GM21360 (cell line): Measurements from ENCODE around the gene UNC13A.

Experiments
- ATAC-seq: cut with Tn5 transposase; IDR thresholded peaks from one replicate; pipeline ENCODE4 v1.9.1; 2021; ENCODE audit warnings: mild to moderate bottlenecking, moderate library complexity; ENCODE audit not compliant: unreplicated experiment

UNC13A gene

DNA sequence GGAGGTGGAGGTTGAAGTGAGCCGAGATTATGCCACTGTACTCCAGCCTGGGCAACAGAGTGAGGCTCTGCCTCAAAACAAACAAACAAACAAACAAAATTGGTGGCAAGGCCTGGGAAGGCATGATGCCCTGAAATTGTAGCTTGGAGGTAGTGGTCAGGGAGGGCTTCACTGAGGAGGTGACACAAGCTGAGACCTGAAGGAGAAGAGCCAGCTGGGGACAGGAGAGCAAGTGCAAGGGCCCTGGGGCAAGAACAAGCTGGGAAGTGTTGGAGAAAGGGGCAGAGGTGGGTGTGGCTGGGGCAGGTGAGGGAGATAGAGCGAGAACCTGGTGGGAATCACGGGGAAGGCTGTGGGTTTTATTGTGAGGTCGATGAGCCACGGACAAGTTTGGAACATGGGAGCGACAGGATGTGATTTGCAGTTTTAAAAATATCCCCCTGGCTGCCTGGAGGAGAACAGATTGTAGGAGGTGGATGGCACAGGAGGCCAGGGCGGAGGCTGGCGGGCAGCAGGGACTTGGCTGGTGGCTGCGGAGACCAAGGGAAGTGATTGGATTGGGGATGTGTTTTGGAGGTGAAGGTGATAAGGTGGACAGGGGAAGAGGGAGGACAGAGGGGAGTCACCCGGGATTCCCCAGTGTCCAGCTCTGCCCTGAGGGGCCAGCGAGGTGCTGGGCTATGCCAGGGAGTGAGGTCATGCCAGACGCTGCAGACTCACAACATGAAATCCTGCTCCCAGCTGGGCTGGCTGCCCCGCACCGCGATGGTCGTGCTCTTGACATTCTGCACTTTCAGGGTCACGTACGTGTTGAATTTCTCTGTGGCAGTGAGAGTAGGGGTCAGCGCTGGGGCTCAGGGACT lies 14.0 kb downstream of the UNC13A start:
- ATAC-seq: no peak

DNA sequence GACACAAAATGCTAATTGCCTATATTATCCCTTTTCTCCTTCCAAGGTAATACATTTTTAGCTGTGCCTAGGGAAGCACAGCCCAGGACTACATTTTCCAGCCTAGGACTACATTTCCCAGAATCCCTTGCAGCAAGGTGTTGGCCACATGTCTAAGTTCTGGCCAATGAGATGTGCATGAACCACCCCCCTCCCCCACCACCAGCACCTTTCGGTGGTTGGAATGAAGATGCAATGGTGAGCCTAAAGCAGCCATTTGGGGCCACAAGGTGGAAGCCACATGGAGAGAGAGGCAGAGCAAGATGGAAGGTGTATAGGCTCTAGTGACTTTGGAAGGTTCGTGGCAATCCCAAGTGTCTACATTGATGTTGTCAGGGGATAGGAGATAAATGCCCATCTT lies 16.2 kb downstream of the UNC13A start:
- no peak for ATAC-seq

DNA sequence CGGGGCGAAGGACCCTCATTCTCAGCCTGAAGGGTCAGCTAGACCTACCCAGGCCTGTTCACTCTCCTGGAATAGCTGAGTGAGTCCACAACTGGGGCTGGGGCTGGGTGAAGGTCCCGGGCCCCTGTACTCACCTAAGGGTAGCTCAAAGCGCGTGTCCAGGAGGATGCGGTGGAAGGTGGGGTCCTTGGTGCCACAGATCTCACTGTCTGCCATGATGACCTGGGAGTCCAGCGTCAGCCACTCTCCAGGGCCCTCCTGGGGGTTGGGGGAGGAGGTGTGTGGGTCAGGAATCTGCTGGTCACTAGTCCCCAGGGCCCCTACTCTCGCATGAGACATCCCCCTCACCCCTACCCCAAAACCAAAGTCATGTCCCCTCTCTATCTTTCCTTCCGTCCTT lies 18.7 kb downstream of the UNC13A start:
- ATAC-seq: no peak

DNA sequence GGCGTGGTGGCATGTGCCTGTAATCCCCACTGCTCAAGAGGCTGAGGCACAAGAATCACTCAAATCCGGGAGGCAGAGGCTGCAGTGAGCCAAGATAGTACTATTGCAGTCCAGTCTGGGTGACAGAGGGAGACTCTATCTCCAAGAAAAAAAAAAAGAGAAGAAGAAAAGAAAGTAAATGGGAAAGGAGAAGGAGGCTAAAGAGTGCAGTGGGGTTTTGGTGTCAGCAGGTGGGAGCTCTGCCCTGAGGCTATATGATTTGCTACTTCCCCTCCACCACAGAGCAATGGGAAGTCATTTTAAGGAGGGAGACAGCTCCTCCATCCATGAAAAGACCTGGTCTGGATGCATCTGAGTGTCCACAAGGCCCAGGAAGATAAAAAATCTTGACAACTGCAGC lies 23.1 kb downstream of the UNC13A start:
- no peak for ATAC-seq

DNA sequence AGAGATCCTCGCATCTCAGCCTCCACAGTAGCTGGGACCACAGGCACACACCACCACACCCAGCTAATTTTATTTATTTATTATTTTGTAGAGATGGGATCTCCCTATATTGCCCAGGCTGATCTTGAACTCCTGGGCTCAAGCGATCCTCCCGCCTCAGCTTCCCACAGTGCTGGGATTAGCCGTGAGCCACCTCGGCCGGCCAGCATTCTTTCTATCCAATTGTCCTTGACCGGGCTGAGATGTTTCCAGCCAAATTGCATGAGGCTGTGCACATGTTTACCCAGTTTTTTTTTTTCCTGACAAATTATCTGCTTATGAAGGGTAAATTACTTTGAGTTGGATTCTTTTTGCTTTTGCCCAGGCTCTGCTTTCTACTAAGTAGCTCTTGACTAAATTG lies 28.2 kb downstream of the UNC13A start:
- no peak for ATAC-seq

DNA sequence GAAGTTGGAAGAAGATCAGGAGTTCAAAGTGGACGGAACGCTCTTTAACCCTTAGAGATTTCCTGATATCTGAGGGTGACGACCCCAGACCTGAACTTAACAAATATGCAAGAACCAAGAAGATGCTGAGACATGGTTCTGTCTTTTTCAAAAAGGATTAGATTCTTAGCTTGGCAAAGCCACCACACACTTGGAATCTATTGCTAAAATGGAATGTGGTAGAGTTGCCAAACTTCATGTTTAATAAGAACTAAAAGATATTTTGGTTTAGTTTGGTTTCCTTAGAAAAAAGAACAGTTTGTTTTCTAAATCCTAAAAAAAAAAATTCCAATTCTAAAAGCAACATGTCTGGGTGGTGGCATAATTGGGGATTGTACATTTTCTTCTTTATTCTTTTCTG lies 29.5 kb downstream of the UNC13A start:
- no peak for ATAC-seq

DNA sequence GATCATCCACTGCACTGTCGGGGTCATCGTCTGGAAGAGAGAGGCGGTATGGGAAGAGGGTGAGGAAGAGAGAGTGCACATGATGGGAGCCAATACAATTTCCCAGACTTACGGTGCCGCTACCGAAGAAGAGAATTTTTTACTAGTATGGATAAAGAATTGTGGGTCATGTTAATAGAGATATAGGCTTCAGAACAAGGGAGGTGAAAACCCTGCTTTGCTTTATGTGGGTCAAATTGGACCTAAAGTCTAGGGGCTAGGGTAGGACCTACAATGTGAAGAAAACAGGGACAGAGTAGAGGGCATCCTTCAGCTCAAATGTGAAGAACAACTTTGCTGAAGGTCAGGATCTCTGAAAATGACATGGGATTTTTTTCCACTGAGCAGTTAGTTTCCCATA lies 29.9 kb downstream of the UNC13A start:
- ATAC-seq: no peak

DNA sequence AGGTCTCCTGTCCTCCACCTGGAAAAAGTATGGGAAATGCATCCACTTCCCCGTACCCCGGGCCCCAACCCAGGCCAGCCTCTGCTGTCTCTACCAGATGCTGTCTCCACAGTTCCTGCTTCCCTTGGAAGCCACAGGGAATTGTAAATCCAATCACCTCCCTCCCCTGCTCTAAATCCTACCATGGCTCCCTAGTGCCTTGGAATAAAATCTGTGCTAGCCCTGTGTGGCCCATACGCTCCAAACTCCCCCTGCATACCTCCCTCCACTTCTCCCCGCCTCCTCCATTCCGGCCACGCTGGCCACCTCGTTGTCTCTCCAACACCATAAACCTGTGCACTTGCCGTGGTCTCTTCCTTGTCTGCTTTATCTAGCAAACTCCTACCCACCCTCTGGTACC lies 31.2 kb downstream of the UNC13A start:
- no peak for ATAC-seq

DNA sequence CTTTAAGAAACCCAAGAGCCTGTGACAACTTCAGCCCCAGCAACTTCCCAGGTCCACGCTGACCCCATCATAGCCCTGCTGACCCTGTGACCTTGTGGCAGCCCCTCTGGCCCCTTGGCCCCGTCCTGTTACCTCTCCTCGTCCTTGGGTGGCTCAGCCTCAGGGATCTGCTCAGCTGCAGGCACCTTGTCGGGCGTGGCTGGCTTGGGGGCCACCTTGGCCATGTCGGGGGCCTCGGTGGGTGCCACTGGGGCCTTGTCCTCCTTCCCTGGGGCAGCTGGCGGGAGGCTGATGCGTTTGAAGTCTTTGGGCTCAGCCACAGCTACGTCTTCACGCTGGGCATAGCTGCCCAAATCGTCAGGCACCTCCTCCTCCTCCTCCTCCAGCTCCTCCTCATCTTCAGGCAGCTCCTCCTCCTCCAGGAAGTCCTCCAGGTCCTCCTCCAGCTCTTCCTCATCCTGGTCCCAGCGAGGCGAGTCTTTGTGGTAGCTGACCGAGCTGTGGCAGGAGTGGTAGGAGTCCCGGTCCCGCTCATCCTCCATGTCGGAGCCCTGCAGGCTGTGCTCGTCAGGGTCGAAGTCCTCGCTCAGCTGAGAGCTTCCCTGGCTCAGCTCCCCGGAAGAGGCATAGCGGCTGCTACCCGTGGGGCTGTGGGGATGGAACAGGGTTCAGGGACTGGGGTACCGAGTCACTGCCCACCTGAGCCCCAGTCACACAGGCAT lies 32.2 kb downstream of the UNC13A start:
- no peak for ATAC-seq

DNA sequence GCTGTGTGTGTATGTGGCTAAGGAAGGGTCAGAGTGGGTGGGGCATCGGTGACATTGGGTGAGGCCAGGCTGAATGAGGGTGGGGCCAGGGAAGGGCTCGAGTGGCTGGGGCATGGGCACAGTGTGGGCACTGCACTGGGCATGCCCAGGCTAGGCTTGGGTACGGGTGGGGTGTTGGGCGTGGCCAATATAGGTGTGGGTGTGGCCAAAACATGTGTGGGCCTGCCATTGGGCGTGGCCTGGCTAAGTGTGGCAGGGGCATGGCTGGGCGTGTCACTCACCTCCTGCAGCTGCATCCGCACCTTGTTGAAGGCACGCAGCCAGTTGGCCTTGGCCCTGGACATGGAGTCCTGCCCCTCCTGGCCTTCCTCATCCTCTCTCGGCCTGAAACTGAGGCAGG lies 33.2 kb downstream of the UNC13A start:
- no peak for ATAC-seq

DNA sequence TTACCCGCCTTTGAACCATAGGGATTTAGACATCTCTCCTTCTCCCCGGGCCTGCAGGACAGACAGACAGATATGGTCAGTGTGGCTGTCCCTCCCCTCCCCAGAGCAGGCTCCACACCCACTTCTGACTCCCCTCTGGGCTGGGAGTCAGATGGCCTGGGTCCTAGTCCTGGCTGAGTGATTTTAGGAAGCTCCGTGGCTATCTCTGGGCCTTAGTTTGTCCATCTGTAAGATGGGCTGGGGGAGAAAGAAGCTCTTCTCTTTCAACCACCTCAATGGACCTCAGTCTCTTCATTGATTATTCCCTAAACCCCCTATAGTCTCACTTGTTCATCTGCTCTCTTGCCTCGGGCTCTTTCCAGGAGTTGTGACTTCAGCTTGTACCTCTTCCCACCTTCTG lies 35.5 kb downstream of the UNC13A start:
- no peak for ATAC-seq

DNA sequence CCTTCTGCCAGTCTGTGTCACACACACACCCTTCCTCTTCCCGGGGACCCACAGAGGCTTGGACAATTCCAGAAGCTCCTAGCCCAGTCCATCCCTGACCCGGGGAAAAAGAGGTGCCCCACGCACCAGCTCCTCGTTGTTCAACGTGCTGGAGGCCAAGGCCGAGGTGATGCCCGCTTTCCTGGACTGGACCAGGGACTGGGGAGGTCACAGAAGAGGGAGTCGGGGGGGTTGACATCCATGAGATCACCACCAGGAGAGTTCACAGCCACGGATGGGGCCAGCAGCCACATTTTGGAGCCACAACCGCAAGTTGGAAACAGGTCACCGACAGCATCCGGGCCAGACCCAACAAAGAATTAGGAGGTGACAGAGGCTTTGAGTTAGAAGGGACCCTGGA lies 39.4 kb downstream of the UNC13A start:
- no peak for ATAC-seq

DNA sequence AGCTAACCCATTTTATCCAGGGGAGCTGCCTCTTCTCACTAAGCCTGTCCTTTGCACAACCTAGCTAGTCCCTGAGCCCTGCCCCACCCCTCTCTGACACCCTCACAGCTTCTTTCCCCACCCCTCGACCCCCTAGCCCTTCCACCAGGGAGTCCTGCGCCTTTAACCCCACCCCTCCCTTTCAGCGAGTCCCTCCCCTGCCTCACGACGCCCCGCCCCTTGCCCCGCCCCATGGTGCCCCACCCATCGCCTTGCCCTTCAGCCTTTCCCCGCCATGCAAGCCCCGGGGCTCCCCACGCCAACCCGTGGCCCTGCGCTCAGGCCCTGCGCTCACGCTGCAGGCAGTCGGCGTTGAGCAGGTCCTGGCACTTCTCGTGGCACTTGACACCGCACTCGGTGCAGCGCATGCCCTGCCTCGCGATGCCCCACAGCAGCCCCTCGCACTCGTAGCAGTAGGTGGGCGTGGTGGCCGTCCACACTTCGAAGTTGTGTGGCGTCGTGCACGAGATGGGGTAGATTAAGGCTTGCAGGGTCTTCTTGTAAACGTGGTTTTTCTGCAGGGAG lies 40.0 kb downstream of the UNC13A start:
- ATAC-seq: no peak

DNA sequence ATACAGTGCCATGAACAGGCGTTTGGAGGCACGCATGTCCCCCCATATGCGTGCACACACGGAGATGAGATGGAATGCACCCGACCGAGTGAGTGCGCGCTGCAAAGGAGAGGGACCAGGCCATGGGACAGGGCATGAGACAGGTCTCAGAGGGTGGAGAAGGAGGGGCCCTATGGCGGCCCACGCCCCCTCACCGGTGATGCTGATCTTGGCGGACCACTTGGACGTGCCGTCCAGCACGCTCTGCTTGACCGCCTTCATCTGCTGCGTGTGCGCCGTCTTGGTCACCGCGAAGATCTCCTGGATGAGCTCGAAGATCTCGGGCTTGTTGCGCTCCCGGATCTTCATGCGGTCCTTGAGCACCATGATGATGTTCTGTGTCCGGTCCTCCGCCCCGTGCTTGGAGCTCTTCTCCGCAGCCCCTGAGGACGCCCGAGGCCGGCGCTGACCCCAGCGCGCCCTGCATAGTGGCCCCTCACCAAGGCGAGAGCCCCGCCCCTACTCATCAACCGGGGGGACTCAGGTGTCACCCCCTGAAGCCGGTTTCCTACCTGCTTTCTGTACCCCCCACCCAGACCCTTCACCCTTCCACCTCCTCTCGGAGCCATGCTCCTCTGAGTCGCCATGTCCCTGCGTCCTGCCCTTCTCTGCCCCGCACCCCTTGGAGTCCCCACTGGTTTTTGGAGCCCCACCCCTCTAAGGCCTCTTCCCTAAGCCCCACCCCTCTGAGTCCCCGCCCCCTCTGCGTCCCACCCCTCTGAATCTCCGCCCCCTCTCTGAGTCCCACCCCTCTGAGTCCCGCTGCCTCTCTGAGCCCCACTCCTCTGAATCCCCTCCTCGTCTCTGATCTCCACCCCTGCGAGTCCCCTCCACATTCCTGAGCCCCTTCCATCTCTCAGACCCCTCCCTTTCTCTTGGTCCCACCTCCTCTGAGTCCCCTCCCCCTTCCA lies 40.8 kb downstream of the UNC13A start:
- no peak for ATAC-seq

DNA sequence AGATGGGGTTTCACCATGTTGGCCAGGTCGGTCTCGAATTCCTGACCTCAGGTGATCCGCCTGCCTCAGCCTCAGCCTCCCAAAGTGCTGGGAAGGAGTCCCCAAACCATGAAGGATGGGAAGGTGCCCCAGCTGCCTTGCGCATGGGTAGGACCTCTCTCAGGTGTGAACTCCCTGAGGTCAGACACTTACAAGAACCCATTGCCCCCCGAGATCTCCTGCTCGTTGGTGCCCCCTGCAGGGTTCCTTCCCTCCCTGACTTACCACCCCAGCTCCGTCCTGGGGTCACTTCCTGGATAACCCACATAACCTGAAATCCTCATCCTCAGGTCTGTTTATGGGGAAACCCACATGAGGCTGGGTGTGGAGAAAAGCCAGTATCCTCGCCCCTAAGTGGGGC lies 41.7 kb downstream of the UNC13A start:
- no peak for ATAC-seq

DNA sequence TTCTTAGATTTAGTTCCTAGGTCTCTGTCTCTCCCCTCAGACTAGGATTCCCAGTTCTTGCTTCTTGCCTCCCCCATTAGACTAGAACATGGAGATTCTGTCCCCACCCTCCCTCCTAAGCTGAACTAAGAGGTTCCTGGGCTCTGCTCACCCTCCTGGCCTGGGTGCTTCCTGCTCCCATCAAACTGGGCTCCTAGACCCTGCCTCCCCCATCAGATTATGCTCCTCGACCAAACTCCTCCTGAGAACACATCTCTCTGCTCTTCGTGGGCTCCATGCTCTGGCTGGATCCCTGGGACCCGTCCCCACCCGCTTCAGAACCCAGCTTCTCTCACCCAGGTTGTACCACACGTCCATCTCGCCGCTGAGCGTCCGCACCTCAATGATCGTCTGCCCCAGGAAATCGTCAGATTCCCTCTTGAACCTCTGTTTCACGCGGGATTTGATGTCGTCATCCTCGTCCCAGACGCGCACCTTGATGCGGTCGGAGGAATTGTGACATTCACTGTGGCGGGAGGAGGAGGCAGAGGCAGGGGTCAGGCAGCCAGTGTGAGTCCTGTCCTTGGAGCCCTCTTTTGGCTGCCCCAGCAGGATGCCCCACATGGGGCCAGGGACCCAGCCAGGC lies 42.7 kb downstream of the UNC13A start:
- no peak for ATAC-seq

DNA sequence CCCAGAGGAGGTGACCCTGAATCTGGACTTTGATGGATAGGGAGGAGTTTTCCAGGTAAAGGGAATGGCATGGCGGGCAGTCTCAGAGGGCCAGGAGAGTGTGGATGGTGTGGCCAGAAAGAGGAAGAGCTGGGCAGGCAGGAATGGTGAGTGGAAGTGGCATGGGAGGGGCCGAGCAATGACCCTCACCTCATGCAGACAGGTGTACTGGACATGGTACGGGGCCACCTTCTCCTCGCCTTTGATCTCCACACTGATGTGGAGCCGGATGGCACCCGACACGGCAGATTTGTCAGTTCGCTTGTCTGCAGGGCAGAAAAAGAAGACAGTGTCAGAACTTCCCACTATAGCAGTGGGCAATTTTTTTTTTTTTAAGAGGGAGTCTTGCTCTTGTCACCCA lies 45.5 kb downstream of the UNC13A start:
- no peak for ATAC-seq

DNA sequence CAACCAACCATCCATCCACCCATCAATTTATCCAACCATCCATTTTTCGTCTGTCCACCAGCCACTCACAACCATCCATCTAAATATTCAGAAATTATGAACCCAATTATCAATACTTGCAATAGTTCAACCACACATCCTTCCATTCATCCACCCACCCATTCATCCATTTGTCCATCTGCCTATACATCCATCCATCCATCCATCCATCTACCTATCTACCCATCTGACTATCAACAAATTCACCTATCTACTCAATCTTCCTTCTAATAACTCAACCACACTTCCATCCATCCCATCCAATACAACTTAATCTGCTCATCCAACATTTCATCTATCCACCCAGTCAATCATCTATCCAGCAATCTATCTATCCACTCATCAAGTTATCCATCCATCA lies 46.3 kb downstream of the UNC13A start:
- ATAC-seq: no peak

DNA sequence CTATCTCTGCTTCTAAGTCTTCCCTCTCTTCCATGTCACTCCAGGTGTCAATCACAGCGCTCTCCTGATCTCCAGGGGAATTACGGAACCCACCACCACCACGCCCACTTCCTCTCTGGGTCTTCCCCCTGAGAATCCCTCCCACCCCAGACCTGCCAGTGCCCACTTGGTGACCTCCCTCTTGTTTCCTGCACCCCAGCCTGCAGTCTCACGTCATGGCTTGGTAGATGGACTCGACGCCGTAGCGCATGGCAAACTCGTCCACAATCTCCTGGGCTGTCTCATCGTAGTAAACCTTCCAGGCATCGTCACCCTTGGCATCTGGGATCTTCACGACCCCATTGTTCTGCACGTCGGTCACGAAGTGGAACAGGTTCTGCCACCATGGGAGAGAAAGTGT lies 47.0 kb downstream of the UNC13A start:
- no peak for ATAC-seq

DNA sequence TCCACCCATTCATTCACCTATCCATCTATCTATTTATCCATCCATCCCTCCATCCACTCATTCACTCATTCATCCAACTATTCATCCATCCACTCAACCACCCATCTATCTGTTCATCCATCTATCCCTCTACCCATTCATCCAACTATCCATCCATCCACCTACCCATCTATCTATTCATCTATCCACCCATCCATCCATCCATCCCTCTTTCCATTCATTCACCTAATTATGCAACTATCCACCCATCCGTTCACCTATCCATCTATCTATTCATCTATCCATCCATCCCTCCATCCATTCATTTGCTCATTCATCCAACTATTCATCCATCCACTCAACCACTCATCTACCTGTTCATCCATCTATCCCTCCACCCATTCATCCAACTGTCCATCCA lies 54.5 kb downstream of the UNC13A start:
- no peak for ATAC-seq

DNA sequence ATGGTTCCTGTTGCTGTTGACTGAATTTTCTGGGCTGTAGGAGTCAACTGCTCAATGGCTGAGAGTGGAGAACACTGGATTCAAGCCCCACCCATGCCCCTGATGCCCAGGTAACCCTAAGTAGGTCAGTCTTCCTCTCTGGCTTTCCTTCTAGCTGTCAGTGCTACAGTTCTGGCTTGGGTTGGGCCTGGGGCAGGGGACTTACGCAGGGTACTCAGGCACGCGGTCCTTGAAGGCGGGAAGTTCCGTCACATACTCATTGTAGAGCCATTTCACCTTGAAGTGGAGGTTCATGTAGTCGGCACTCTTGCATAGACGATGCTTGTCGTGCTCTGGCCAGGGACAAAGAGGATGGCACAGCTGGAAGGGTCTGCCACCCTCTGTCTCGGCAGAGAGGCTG lies 55.6 kb downstream of the UNC13A start:
- ATAC-seq: no peak
